SK-N-SH treated with all-trans-retinoic acid at 6 μM for 48 hours (cell line): ENCODE measurements around the gene ALS2CL.

Experiments
- ATAC-seq: fragments of 200-7000 bp; cut with Tn5 transposase; 3 replicates; pipeline ENCODE4 v1.9.1; 2020; ENCODE audit warnings: mild to moderate bottlenecking, moderate library complexity
- ARNTL ChIP-seq: fragments of 450-650 bp; formaldehyde crosslinking; IDR thresholded peaks from 2 replicates; pipeline ENCODE4 v1.5.0; 2020; ENCODE audit warnings: low read depth, mild to moderate bottlenecking, moderate library complexity, borderline replicate concordance
- BACH2 ChIP-seq: fragments of 250-450 bp; sonication (Bioruptor Pico); IDR thresholded peaks from 2 replicates; pipeline ENCODE4 v1.9.0; 2021; ENCODE audit warnings: mild to moderate bottlenecking, borderline replicate concordance
- CSDC2 ChIP-seq: fragments of 250-450 bp; sonication (Bioruptor Pico); IDR thresholded peaks from 2 replicates; pipeline ENCODE4 v1.5.0; 2020; ENCODE audit warnings: mild to moderate bottlenecking, moderate library complexity
- CSRNP3 ChIP-seq: fragments of 250-450 bp; sonication (Bioruptor Pico); IDR thresholded peaks from 2 replicates; pipeline ENCODE4 v1.5.1; 2021; ENCODE audit warnings: mild to moderate bottlenecking, moderate library complexity
- ESRRG ChIP-seq: fragments of 250-450 bp; sonication (Bioruptor Pico); IDR thresholded peaks from 2 replicates; pipeline ENCODE4 v1.6.1; 2021; ENCODE audit warnings: mild to moderate bottlenecking
- GLIS3 ChIP-seq: fragments of 250-450 bp; sonication (Bioruptor Pico); IDR thresholded peaks from 2 replicates; pipeline ENCODE4 v1.5.0; 2020; ENCODE audit warnings: mild to moderate bottlenecking, moderate library complexity
- ISL1 ChIP-seq: fragments of 250-450 bp; sonication (Bioruptor Pico); IDR thresholded peaks from 2 replicates; pipeline ENCODE4 v2.1.2; 2022; ENCODE audit warnings: mild to moderate bottlenecking, moderate library complexity
- OSR1 ChIP-seq: fragments of 250-450 bp; sonication (Bioruptor Pico); IDR thresholded peaks from 2 replicates; pipeline ENCODE4 v1.8.0; 2022; ENCODE audit warnings: moderate library complexity, mild to moderate bottlenecking, inconsistent platforms
- PATZ1 ChIP-seq: fragments of 250-450 bp; sonication (Bioruptor Pico); IDR thresholded peaks from 2 replicates; pipeline ENCODE4 v1.8.0; 2020; ENCODE audit warnings: mild to moderate bottlenecking, moderate library complexity, borderline replicate concordance
- POU6F1 ChIP-seq: fragments of 250-450 bp; sonication (Bioruptor Pico); IDR thresholded peaks from 2 replicates; pipeline ENCODE4 v1.8.0; 2021; ENCODE audit warnings: low read depth, mild to moderate bottlenecking, moderate library complexity, borderline replicate concordance
- PPARA ChIP-seq: fragments of 250-450 bp; sonication (Bioruptor Pico); IDR thresholded peaks from 2 replicates; pipeline ENCODE4 v1.5.0; 2020; ENCODE audit warnings: mild to moderate bottlenecking, borderline replicate concordance
- RARB ChIP-seq: fragments of 250-450 bp; sonication (Bioruptor Pico); IDR thresholded peaks from 2 replicates; pipeline ENCODE4 v1.8.0; 2021; ENCODE audit warnings: mild to moderate bottlenecking, moderate library complexity
- SNAI2 ChIP-seq: fragments of 250-450 bp; sonication (Bioruptor Pico); IDR thresholded peaks from 2 replicates; pipeline ENCODE4 v1.5.0; 2020; ENCODE audit warnings: mild to moderate bottlenecking, moderate library complexity
- TCF4 ChIP-seq: fragments of 250-450 bp; sonication (Bioruptor Pico); IDR thresholded peaks from 2 replicates; pipeline ENCODE4 v1.8.0; 2021; ENCODE audit warnings: mild to moderate bottlenecking, moderate library complexity, borderline replicate concordance
- TOX ChIP-seq: fragments of 250-450 bp; sonication (Bioruptor Pico); IDR thresholded peaks from 2 replicates; pipeline ENCODE4 v1.8.0; 2021; ENCODE audit warnings: mild to moderate bottlenecking, moderate library complexity, borderline replicate concordance
- TSHZ2 ChIP-seq: fragments of 250-450 bp; sonication (Bioruptor Pico); IDR thresholded peaks from 2 replicates; pipeline ENCODE4 v1.5.0; 2020; ENCODE audit warnings: mild to moderate bottlenecking, moderate library complexity
- ZC3H10 ChIP-seq: fragments of 250-450 bp; sonication (Bioruptor Pico); IDR thresholded peaks from 2 replicates; pipeline ENCODE4 v1.5.1; 2021; ENCODE audit warnings: mild to moderate bottlenecking, moderate library complexity
- ZFP3 ChIP-seq: fragments of 250-450 bp; sonication (Bioruptor Pico); IDR thresholded peaks from 2 replicates; pipeline ENCODE4 v1.5.0; 2020; ENCODE audit warnings: mild to moderate bottlenecking, moderate library complexity
- ZFP30 ChIP-seq: fragments of 450-650 bp; formaldehyde crosslinking; IDR thresholded peaks from 2 replicates; pipeline ENCODE4 v1.5.0; 2022; ENCODE audit warnings: mild to moderate bottlenecking, moderate library complexity
- ZNF565 ChIP-seq: fragments of 450-650 bp; formaldehyde crosslinking; conservative IDR thresholded peaks from 2 replicates; pipeline ENCODE4 v1.5.0; 2020; ENCODE audit warnings: low read depth, mild to moderate bottlenecking, moderate library complexity
- ZNF70 ChIP-seq: fragments of 450-650 bp; formaldehyde crosslinking; IDR thresholded peaks from 2 replicates; pipeline ENCODE4 v1.5.0; 2020; ENCODE audit warnings: mild to moderate bottlenecking, moderate library complexity
- ZNF8 ChIP-seq: fragments of 450-650 bp; formaldehyde crosslinking; IDR thresholded peaks from 2 replicates; pipeline ENCODE4 v1.5.0; 2020; ENCODE audit warnings: mild to moderate bottlenecking, moderate library complexity
- TF ChIP-seq, protein P1 (sequence below): fragments of 250-450 bp; sonication (Bioruptor Pico); IDR thresholded peaks from 2 replicates; pipeline ENCODE4 v1.5.1; 2020; ENCODE audit warnings: low read depth, mild to moderate bottlenecking, moderate library complexity

The ALS2CL gene

GRCh38 chr3:46628901-46629369, 64.5 kb downstream of the ALS2CL start:
- TF ChIP-seq ISL1 (CRISPR knock-in tag) = no peak
- TF ChIP-seq ZNF565 = no peak
- no peak for TF ChIP-seq OSR1 (CRISPR knock-in tag)
- TF ChIP-seq, protein P1, sequence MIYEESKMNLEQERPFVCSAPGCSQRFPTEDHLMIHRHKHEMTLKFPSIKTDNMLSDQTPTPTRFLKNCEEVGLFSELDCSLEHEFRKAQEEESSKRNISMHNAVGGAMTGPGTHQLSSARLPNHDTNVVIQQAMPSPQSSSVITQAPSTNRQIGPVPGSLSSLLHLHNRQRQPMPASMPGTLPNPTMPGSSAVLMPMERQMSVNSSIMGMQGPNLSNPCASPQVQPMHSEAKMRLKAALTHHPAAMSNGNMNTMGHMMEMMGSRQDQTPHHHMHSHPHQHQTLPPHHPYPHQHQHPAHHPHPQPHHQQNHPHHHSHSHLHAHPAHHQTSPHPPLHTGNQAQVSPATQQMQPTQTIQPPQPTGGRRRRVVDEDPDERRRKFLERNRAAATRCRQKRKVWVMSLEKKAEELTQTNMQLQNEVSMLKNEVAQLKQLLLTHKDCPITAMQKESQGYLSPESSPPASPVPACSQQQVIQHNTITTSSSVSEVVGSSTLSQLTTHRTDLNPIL = no peak
- TF ChIP-seq ARNTL (CRISPR knock-in tag) = no peak
- TF ChIP-seq SNAI2 (CRISPR knock-in tag) = no peak
- TF ChIP-seq ZNF70 (CRISPR knock-in tag) = no peak
- no peak for TF ChIP-seq ZNF8 (CRISPR knock-in tag)
- no peak for TF ChIP-seq TOX (CRISPR knock-in tag)
- no peak for TF ChIP-seq GLIS3 (CRISPR knock-in tag)
- no peak for TF ChIP-seq CSRNP3 (CRISPR knock-in tag)
- TF ChIP-seq ZC3H10 (CRISPR knock-in tag) = no peak
- TF ChIP-seq ZFP3 = no peak
- no peak for TF ChIP-seq BACH2
- no peak for TF ChIP-seq ESRRG (CRISPR knock-in tag)
- TF ChIP-seq CSDC2 (CRISPR knock-in tag) = no peak
- no peak for TF ChIP-seq RARB (CRISPR knock-in tag)
- no peak for TF ChIP-seq ZFP30
- no peak for TF ChIP-seq PPARA

DNA sequence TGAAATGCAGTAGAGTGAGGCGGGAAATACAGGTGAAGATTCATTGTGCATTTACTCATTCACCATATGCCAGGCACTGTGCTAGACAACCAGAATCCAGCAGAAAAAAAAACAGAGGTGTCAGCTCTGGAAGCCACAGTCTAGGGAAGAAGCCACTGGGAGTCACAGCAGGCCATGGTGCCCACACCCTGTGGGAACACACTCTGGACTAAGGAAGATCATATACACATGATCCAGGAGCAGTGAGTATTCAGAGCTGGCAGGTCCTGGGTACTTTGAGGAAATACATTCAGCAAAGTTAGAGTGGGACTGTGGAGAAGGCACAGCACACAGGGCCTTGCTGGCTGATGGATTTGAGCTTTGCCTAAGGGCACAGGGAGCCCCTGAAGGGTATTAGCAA, 66.4 kb downstream of the ALS2CL start:
- ATAC-seq = no peak
- TF ChIP-seq ZFP30 = no peak
- no peak for TF ChIP-seq RARB (CRISPR knock-in tag)
- TF ChIP-seq ZNF70 (CRISPR knock-in tag) = no peak
- no peak for TF ChIP-seq CSDC2 (CRISPR knock-in tag)
- no peak for TF ChIP-seq ESRRG (CRISPR knock-in tag)
- TF ChIP-seq OSR1 (CRISPR knock-in tag) = no peak
- no peak for TF ChIP-seq ARNTL (CRISPR knock-in tag)
- TF ChIP-seq PPARA = no peak
- no peak for TF ChIP-seq TSHZ2 (CRISPR knock-in tag)
- TF ChIP-seq ZFP3 = no peak
- TF ChIP-seq PATZ1 (CRISPR knock-in tag) = no peak
- TF ChIP-seq CSRNP3 (CRISPR knock-in tag) = no peak
- TF ChIP-seq TCF4 = no peak
- TF ChIP-seq BACH2 = no peak
- TF ChIP-seq ZNF8 (CRISPR knock-in tag) = no peak
- no peak for TF ChIP-seq ZNF565
- TF ChIP-seq, protein P1 = no peak
- no peak for TF ChIP-seq TOX (CRISPR knock-in tag)
- no peak for TF ChIP-seq ZC3H10 (CRISPR knock-in tag)
- no peak for TF ChIP-seq POU6F1

More at GRCh38 chr3:46628901-46629369, 64.5 kb downstream of the ALS2CL start:
- ATAC-seq = no peak
